GM19468 (cell line): ENCODE results near the gene PGAP2.

ENCODE experiments used
- ATAC-seq: cut with Tn5 transposase; IDR thresholded peaks from one replicate; pipeline ENCODE4 v1.9.1; 2021; ENCODE audit warnings: mild to moderate bottlenecking, moderate library complexity, moderate number of reproducible peaks; ENCODE audit not compliant: unreplicated experiment; ENCODE audit errors: extremely low read depth

PGAP2 gene

GRCh38 chr11:3830088-3830487 is 21.7 kb downstream of the PGAP2 start:
- ATAC-seq = no peak

GRCh38 chr11:3830730-3831129 is 22.4 kb downstream of the PGAP2 start:
- no peak for ATAC-seq

GRCh38 chr11:3831378-3832239 is 23.2 kb downstream of the PGAP2 start:
- no peak for ATAC-seq

DNA sequence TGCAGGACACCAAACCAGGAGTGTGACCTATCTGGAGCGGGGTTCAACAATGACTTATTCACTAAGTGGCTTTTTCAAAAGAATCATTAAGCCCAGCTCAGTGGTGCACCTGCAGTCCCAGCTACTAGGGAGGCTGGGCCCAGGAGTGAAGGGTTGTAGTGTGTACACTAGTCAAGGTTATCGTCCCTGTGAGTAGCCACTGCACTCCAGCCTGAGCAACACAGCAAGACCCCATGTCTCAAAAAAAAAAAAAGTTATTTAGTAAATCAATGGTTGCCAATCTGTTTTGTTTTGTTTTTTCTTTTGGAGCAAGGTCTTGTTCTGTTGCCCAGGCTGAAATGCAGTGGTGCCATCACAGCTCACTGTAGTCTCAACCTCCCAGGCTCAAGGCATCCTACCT is 24.5 kb downstream of the PGAP2 start:
- no peak for ATAC-seq

DNA sequence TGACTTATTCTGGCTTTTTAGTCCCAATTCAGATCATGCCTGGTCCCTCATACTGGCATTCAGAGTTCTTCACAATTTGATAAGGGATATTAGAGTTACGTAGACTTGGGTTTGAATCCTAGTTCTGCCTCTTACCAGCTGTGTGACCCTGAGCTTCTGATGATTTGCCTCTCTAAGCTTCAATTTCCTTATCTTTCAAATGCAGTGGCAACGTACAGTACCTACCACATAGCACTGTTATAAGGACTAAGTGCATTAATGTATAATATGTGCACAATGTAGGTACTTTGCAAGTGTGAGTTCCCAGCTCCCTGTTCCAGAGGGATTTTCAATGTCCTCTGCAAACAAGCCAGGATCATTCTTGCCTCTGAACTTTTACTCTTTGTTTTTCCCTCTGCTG is 25.1 kb downstream of the PGAP2 start:
- ATAC-seq = no peak

GRCh38 chr11:3834349-3834663 is 25.9 kb downstream of the PGAP2 start:
- no peak for ATAC-seq

DNA sequence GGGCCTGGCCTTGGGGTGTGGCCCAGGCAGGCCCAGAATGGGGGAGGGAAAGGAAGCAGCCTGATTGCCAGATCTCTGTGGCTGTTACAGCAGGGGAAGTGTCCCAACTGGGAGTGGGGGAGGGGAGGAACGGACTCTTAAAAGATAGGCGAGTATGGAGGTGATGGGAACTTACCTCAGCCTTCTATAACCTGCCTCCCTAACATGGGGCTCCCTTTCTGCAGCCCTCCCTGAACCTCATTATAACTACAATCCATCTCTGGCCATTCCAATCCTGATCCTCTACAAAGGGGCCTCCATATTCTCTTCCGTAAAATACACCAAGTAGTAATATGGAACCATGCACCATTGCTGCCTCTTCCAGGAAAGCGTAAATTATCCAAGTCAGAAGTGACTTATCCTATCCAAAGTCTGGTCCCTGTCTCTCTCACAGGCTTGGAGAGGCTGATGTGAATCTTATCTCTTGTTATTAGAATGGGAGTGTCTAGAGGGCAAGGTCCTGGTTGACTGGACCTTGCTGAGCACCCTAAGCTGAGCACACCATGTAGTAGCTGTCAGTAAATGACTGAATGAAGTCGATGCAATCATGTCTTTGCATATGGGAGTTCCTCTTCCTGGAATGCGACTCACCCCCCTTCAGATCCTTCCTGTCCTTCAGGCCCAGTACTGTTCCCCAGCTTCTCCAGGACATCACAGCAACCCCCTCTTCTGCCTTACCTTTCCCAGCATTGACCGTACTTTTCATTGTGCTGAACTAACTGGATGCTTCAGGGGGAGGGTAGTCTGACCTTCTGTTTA is 26.5 kb downstream of the PGAP2 start:
- ATAC-seq = no peak

DNA sequence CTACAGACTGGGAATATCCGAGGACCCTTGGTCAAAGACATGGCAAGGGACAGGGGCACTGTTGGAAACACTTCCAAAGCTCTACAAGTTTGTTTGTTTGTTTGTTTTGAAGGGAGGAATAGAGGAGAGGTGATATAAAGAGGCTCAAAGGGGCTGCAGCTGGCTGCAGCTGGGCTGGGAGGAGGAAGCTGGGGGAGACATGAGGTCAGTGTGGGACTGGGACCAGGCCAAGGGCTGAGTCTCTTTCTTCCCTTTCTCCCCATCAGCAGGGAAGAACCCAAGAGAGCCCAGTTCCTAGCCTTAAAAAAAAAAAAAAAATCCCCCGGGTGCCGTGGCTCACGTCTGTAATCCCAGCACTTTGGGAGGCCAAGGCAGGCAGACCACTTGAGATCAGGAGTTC is 27.4 kb downstream of the PGAP2 start:
- no peak for ATAC-seq

GRCh38 chr11:3836903-3837302 is 28.5 kb downstream of the PGAP2 start:
- ATAC-seq = no peak

GRCh38 chr11:3837793-3838192 is 29.4 kb downstream of the PGAP2 start:
- ATAC-seq = no peak

DNA sequence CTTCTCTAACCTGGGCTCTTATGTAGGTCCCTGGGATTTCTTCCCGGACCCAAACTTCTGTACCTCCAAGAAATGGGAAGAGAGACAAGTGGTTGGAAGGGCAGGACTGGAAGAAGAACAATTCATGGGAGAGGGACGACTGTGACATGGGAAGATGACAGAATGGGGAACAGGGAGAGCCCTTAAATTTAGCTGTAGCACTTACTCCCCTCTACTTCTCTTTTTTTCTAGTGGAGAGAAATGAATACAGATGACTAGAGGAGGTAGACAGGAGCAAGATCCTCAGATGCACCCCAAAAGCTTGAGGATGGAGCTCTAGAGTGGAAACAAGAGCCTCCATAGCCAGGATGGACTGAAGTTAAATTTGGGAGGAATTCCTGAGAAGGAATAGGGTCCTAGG is 30.1 kb downstream of the PGAP2 start:
- ATAC-seq = no peak

DNA sequence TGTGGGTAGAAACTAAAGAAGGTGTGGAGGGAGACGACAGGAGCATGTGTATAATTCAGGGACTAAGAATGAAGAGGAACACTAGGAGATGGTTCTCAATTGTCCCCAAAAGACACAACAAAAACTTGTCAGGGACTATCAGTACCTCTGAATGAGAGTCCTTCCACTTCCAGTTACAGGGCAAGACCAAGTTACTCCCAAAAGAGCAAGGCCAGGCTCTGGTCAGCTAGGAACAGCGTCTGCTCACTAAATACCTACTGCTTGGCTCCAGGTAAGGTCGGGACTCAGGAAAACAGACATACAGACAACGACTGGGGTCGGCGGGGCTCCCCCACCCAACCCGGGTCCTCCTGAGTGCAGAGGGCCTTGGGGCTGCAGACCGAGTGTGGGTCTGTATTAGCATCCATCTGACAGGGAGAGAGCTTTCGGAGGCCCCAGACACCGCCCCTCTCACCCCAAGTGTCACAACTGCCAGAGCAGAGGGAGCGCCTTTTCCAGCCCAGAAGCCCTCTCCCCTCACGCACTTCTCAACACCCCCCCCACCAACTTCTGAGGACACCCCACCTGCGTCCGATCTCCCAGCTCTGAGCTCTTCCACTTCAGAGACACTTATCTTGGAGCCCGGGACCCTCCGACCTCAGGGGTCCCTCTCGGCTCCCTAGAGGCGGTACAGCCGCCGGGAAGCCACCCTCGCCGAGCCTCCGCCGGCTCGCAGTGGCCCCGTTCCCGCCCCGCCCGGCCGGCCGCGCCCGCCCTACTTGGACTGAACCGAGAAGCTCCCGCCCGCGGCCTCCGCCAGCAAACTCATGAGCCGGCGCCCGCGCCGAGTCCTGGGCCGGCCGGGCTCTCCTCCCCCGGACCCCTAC is 31.9 kb downstream of the PGAP2 start:
- ATAC-seq = no peak

GRCh38 chr11:3840870-3841425 is 32.6 kb downstream of the PGAP2 start, which contains the start of gene RHOG:
RHOG (minus strand) TSS chr11:3840959; CDS start chr11:3828138, 12,821 bp downstream.
- peak; percentile 16 for ATAC-seq

DNA sequence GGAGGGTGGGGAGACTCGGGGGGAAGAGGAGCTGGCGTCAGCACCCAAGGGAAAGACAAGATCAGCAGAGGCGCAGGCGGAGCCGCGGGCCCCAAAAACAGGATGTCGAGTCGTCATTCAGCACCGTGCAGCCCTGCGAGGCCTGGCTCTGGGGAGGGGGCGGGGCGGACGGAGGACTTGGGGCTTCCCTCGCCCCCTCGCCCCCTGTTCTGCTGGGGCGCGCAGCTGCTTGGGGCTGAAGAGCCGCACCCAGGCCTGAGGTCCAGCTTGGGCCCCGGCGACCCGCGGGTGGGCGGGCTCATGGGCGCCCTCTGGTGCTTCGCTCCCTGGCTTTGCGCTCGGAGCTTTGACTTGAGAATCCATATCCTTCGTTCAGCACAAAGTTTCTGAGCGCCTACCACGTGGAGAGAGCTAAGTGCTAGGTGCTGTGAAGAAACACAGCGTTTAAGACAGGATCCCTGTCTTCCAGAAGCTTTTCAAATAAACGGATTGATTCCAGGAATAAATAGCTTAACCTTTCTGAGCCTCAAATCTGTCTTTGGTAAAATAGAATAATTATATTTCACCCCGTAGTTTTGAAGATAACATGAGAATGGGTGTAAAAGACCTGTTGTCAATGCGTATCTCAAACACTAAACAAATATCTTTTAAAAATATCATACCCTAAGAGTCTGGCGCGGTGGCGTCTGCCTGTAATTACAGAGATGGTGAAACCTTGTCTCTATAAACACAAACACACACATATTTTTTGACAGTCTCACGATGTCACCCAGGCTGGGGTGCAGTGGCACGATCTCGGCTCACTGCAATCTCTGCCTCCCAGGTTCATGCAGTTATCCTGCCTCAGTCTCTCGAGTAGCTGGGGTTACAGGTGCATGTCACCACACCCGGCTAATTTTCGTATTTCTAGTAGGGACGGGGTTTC is 33.3 kb downstream of the PGAP2 start:
- peak; percentile 27 for ATAC-seq

DNA sequence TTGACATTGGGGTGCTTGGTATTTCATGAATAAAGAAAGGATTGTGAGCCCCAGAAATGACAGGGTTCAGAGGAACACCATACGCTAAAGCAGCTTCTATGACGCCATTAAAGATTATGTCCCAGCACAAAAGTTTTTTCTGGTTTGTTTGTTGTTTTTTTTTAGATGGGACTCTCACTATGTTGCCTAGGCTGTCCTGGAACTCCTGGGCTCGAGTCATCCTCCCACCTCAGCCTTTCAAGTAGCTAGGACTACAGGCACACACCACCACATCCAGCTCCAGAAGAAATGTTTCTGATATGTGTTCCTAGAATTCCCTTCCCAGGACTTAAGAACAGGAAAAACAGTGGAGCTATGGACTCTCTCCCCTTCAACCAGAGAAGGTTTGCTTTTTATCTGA is 35.0 kb downstream of the PGAP2 start:
- ATAC-seq = no peak

GRCh38 chr11:3845246-3845645 is 36.9 kb downstream of the PGAP2 start:
- ATAC-seq = no peak

DNA sequence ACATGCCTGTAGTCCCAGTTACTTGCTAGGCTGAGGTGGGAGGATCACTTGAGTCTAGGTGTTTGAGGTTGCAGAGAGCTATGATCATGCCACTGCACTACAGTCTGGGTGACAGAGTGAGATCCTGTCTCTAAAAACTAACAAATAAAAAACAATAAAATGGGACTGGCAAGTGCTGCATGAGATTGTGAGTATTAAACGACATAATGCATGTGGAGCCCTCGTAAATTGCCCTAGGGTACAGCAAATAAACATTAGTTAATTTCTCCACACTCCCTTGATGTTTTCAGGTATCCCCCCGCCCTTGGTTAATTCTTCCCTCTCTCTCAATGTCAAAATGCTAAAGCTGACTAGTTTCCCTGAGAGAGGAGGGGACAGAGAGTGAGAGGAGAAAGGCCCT is 37.3 kb downstream of the PGAP2 start:
- no peak for ATAC-seq

DNA sequence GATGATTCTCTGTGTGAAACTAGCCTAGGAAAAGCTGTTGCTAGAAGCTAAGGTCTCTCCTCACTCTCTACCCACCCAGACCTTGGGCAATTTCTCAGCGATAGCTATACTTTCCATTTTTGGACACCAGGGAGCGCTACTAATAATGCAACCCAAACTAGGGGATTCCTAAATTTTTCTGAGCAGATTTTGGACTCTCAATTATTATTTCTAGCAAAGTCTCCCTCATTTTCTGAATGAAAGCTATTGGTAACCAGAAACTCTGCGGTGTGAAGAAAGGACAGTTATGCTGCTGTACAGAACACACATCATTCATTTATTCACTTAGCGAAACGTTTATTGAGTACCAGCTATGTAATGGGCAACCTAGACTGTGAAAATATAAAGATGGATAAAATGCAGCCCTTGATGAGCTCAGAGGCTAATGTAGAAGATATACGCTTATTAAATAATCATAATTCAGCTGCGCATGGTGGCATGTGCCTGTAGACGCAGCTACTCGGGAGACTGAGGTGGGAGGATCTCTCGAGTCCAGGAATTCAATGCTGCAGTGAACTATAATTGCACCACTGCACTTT is 41.0 kb downstream of the PGAP2 start:
- ATAC-seq = no peak

- no peak for ATAC-seq
Observed at GRCh38 chr11:3853545-3853842, 45.1 kb downstream of the PGAP2 start.
